CD4-positive, alpha-beta T cell treated with Interleukin-4 for 4 hours (primary cell): ENCODE data around the gene COL21A1.
"Not testable (repeated sequence)": the region's sequence is repeated elsewhere in the genome, so short reads cannot be mapped to it uniquely, and the experiment has no call there.

Source experiments
- DNase-seq: peaks from one replicate; pipeline ENCODE4 v3.0.0-alpha.2; 2020

The COL21A1 gene

DNA sequence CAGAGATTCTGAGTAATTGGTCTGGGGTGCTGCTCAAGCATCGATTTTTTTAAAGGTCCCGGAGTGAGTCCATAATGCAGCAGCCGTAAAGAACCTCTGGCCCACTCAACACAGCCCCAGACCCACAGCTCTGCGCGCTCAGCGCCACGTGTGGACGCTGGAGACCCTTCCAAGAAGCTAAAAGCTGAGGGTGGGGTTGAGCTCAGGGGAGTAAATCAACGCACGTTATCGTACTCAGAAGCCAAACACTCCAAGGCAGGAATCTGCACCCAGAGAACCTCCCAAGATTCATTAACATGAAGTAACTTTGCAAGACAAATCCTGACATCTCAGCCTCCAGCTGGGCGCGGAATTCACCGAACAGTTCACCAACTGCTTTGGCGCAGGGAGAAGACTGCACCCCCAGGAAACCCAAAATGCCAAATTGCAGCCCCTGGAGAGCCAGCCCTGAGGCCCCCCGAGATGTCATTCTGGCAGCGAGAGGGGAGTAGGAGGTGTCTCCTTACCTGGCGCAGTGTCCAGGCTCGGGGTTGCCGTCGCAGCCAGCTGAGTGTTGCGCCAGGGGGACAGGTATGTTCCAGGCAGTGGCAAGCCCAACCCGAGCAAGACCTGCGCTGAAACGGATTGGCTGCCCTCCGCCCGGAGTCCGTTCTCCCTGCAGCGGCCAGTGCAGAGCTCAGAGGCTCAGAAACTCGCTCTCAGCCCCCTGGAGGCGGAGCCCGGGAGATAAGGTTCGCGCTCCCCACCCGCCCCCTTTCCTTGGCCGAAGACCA, at the start of gene COL21A1:
COL21A1 (minus strand) TSS at position 700 of the 773 bp plus-strand sequence. CDS start 64,962 bp downstream, outside the sequence.
- no peak for DNase-seq

DNA sequence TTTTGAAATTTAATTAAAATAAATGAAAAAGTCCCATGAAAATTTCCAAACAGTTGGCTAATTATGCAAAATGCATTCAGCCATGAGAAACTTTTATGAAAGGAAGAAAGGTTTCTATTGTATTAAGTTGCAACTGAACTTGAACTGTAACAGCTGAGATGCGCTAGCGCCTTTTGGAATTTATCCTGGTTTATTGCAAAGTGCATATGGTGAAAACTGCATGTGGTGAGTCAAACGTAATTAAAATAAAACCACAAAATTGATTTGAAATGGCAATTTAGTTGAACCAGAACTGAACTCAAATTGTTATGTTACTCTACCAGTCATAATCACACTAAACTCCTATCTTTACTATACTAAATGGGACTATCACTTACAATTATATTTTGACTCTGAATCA, 46.4 kb upstream of the COL21A1 start:
- DNase-seq: no peak

DNA sequence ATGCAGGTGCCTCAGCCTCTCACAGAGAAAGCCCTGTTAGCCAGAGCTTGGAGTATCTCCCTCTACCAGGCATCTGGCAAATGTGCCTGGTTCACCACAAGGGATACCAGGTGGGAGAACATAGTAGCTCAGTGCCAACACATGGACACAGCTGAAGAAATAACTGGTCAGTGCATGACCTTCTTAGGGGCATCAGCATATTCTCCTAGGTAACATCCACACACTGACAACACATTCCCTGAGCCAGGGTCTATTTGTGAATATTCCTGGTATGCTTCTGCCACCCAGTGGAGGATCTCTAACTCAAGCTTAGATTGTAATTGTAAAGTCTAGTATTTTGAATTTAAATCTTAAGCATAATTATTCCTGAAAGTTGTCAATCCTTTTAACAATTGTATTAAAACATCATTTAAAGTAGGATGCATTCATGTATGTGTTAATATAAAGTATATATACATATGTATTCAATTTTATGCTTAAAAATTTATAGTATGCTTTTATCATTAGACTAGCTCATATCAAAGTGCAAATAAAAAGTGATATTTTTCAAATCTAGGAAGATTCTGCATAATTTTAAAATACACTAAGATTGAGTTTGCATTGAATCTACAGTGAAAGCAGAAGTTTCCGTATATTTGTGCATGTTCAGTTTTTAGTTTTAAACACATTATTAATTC, 45.3 kb upstream of the COL21A1 start:
- no peak for DNase-seq

DNA sequence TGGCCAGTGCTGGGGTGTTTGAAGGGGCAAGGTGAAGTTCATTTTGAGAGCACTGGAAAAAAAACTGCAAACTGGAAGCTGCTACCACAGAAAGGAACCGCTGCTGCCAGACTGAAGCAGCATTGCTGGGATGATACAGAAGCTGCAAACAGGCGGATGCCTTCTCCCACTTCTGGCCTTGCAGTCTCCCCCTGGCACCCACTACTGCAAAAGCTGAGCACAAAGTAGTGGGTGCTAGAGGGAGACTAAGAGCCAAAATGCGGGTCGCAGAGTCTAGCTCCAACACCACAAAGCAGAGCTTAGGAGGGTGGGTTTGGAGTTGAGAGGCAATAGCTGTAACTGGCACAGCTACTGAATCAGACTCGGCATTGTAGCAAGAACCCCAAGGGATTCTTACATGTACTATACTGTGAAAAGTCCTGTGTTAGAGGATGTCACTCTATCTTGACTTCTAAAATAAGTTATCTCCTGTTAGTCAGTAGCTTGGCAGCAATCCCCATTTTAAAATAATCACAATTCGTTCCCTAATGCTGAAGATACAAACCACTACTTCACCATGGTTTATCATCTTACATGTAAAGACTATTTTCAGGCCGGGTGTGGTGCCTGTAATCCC, 44.0 kb upstream of the COL21A1 start:
- DNase-seq: no peak

DNA sequence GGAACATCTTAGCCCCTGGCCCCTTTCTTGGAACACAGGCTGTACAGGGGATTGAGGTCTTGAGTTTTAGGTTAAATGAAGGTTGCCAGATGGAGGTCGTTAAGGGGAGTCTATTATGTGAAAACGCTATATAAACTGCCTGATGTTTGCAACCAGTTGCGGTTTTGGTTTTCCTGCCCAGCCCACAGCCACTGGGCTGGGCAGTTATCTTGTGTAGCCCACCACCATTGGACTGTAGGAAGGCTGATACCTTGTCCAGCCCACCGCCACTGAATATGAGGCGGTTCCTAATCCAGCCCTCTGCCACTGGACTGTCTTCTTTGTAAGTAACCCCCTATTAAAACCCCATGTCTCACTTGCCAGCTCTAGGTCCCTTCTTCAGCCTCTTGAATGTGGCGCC, 42.3 kb upstream of the COL21A1 start:
- DNase-seq: no peak

DNA sequence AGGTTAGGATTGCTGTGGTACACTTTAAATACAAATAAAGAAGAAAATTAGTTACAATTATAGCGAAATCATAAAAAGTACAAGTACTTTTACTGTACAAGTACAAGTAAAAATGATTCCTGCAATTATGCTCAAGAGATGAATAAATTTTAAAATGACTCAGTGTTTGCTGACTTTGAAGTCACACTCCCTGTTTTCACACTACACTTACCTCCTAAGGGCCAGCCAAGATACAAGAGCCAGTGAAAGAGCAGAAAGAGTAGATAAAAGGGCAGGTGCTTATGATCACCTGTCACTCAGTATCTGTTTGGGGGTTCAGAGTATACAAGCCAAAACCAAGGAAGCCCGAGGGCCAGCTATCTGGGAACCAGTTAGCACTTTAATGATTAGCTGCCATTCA, 41.0 kb upstream of the COL21A1 start:
- no peak for DNase-seq

DNA sequence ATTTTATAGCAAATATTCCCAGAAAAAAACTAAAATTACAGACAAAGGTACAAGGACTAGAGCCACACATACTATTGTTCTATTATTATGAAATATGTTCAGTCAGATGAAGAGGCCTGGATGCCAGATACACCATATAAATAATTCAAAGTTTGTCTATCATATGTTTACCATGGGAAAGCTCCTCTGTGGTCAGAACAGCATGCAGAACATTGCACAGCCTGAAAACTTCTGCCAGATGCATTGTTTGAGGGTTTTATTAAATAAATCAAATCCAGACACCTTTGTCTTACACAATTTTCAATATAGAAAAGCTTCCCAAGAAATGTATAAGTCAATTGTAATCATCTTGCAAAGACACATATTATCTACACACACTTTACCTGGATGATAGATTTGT, 35.0 kb upstream of the COL21A1 start:
- no peak for DNase-seq

DNA sequence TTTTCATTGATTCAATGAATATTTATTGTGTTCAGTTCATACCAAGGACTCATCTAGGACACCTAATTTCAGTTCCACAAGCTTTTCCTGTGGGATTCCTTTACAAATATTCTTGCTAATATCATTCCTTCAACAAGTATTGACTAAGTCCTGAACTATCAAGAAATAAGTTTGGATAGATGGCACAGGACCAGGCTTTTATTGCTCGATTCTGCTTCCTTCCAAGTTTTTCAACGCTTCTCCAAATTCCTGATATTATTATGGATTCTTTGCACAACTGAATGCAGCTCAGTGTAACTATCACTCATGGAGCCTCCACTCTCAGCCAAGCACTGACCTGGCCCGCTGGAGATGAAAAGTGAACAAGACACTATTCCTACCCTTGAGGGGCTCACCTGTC, 32.7 kb upstream of the COL21A1 start:
- DNase-seq: no peak

DNA sequence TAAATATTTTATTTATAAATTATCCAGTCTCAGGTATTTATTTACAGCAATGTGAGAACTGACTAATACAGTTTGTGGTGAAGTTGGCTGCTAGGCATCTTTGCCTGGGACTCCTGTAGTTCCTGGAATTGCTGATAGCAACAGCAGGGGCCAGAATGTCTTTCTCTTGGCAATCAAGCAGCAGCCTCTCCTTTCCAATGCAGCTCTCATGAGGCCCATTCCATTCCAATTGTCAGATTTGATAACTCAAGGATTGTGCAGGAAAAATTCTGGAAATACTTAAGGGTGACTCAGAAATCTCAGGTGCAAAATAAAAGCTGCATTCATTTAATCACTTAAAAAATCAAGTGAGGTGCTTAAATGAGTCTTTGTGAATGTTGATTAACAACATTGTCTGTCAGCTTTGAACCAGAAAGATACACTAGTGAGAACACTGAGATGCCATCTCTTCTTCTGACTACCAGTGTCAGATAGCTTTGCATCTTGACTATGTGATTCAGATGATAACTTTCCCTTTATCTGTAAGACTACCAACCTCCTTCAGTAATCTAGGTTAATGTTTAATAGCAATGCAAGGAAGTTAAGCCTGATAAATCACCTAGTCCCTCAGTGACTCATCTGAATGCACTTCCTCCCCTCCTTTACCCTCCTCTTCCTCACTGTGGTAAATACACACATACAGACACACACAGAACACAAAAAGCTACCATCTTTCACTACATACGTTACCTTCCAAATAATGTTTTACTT, 32.1 kb upstream of the COL21A1 start:
- no peak for DNase-seq

DNA sequence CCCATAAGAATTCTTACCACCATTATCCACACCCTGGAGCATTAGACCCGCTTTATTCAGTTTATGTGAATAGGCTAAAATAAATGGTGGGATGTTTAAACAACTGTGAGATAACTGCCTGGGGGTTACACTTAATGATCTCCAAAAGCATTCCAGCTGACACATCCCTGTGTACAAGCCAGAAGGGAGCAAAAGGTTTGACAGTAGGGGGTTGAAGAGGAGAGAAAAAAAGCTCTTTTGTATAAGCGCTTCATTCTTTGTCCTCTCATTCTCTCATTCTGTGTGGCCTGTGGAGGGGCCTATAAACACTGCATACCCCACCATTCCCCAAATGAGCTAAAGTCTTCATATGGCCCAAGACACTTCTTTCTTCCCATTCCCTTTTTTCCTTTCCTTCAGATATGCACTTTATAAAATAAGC, 30.8 kb upstream of the COL21A1 start:
- no peak for DNase-seq

DNA sequence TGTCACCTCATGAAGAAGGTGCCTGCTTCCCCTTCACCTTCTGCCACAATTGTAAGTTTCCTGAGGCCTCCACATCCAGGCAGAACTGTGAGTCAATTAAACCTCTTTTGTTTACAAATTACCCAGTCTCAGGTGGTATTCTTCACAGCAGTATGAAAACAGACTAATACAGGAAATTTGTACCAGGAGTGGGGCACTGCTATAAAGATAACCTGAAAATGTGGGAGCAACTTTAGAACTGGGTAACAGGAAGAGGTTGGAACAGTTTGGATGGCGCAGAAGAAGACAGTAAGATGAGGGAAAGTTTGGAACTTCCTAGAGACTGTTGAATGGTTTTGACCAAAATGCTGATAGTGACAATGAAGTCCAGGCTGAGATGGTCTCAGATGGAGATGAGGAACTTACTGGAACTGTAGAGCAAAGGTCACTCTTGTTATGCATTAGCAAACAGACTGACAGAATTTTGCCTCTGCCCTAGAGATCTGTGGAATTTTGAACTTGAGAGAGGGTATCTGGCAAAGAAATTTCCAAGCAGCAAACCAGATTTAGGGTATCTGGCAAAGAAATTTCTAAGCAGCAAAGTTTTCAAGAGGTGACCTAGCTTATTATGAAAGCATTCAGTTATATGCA, 23.5 kb upstream of the COL21A1 start:
- no peak for DNase-seq

DNA sequence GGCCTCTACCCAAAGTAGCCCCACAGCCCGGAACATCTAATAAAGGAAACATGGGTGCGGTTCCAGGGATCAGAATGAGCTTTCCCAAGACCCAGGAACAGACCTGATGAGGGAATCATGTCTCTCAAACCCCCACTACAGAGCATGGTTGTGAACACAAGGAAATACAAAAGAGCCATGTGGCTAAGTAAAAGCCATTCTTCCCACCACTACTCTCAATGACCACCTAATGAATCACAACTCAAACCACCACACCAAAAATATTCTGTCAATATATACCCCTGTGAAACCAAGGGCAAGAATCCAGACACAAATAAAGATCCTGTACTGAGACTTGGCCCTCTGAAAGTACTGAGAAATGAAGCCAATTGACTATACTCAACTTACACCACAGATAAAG, 20.9 kb upstream of the COL21A1 start:
- no peak for DNase-seq

DNA sequence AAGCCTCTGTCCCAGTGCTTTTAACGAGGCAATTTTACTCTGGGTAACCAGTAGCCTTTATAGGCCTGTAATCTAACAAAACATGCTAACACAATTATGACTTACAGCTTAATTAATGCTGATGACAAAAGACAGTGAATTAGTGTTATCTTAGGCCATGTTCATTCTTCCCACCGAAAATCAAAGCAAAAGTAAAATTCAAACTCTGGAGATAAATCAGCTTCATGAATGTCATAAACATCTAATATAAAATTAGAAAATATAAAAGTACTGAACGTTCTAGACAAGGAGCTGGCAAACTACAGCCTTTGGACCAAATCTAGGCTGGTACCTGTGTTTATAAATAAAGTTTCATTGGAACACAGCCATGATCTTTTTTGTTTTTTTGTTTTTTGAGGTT, 18.6 kb upstream of the COL21A1 start:
- no peak for DNase-seq

DNA sequence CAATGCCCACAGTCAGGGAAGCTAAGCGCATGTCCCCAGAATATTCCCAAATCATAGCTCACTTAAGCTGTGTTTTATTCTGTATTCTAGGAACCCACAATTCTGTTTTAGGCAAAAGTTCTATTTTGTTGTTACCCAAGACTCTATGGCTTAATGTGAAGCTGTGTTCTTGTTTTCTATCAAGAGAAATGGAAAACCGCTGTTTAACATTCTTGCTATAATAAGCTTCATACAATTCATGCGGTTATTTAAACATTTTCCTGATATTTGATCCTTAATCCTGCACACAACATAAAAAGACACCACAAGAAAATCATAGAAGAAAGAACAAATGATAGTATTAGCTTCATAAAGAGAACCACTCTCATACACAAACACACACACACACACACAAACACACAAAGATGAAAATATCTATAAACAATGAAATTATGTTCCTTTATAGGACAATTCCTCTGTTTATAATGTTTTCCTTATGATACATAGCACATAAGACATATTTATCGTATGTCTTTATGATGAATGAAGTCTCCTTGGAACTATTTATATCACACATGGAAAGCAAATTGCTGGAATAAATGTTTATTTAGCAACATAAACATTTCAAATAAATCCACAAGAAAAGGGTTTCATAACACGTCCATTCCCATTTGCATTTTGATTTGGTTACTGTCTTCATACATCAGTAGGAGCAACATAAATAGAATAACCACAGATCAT, 16.4 kb upstream of the COL21A1 start:
- DNase-seq: no peak

DNA sequence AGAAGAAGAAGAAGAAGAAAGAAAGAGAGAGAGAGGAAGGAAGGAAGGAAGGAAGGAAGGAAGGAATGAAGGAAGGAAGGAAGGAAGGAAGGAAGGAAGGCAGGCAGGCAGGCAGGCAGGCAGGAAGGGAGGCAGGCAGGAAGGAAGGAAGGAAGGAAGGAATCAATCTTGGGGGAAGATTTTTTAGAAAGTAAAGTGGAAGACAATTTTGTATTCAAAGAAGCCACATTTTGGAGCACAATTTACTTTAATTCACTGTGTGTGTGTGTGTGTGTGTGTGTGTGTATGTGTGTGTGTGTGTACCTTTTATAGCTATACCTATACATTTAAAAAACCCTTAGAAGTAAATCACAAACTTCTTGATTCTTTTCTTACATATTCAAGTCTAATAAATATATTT, 13.2 kb upstream of the COL21A1 start:
- not testable (repeated sequence) for DNase-seq

DNA sequence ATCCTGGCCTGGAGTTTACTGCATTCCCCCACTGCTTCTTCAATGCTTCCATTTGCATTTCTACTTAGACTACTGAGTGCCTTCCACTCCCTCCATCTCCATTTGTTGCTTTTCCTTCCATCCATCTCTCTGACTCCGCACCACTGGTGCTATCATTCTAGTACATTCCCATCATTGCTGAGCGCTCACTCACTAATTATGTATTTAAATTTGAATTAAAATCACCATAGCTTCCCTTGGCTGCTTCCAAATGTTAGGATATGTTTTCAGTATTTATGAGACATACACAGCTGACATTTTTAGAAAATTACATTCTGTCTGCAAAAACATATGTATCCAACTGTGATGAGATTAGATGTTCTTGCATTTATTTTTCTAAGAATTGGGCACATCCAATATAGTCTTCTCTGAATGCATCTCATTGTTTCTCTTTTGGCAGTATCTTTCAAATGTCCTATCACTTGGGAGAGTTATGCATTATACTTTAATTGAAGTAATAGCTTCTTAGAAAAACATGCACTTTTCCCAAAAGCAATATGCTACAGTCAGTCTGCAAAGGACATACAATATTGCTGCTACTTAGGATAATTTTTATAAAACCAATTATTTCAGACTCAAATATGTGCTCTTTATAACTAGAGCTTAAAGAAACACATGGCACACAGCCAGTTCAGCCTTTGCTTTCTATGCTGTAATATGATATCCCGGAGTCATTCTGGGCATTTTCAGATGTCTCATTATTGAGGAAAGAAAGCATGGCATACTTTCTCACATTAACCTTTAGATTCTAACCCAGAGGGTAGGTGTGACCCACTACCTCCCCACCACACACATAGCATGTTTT, 12.1 kb upstream of the COL21A1 start:
- no peak for DNase-seq

DNA sequence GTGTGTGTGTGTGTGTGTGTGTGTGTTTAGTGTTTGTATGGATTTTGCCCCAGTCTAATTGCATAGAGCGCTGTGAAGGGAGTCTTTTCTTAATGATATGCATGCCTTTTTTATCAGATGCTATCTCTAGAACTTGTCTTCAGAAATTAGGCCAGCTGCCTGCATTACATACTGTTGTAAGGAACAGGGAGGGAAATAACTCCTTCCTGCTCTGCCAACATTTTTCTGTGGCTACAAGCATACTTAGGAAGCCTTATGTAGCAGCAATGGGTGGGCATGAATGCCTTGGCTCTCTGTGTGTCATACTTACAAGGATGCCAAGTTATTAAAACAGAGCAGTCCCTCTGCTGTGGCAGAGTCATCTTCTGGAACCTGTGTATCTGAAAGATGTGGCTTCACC, 8.0 kb upstream of the COL21A1 start:
- DNase-seq: no peak

DNA sequence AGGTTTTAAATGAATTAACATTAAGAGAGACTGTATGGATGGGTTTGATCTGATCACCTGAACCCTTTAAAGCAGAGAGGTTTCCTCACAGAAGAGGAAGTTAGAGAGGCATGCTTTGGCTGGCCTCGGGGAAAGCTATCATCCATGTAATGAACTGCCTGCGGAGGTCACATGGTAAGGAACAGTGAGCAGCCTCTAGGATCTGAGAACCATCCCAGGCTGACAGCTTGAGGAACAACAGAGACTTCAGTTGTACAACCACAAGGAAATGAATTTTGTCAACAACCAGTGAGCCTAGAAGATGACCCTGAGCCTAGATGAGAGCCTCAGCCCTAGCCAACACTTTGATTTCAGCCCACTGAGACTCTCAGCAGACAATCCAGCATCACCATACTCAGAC, 2.9 kb upstream of the COL21A1 start:
- DNase-seq: no peak

DNA sequence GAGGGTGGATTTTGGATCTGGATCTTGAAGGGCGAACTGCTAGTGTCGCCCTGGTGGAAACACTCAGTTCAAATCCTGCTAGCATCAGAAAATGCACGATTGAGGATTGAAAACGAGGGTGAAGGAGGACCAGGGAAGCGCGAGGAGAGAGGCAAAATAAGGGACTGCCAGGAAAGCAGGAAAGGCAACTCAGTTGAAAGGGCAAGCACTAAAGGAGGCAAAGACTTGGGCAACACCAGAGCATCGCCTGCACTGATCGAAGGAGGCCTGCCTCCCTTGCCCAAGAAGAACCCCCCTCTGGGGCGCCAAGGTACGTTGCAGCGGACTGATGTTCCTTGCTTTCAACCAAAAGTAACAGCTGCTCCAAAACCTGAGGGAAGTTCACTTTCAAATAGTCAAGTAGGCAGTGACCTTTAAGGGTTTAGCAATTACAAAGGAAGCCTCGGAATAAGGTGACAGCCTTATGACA, 308 bp upstream of the COL21A1 start:
- DNase-seq: no peak

DNA sequence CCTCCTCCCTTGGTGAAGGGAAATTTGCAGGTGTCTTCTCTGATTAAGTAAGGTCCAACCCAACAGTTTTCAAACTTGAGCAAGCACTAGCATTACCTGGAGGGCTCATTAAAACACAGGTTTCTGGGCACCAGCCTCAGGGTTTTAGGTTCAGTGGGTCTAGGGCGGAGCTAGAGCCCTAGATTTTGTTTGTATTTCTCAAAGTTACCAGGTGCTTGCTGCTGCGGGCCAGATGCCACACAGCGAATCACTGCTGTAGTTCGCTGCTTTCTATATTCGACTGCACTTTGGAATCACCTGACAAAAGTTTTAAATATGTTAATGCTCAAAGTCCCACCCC, 869 bp downstream of the COL21A1 start:
- no peak for DNase-seq

DNA sequence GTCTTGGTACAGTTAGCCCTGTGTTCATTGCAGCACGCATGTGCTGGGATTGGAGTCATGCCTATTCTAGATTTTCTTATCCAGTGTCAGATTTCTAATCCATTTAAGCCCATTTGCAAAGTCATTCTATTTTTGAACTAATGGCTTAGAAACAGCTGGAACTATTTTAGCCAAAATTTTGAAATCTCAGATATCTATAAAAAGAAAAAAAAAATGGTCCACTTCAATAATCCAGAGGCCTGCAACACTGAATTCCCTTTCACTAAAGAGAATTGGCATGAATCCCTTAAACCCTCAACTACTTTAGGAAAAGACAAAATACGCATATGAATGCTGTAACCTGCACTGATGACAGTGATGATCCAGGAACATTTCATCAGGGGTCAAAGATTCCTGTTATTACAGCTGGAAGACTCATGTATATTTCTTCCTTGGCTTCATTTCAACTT, 1.5 kb downstream of the COL21A1 start:
- no peak for DNase-seq
